HPDE6-E6E7 (cell line): ENCODE results near the gene PIEZO1.

Experiments used
- DNase-seq: peaks from one replicate; pipeline ENCODE4 v3.0.0; 2011; ENCODE audit warnings: missing footprints; ENCODE audit errors: extremely low spot score

Gene PIEZO1

GRCh38 chr16:88769617-88770460 lies 15.2 kb downstream of the PIEZO1 start:
- DNase-seq: no peak

GRCh38 chr16:88768071-88768783 lies 16.8 kb downstream of the PIEZO1 start:
- DNase-seq: no peak

- no peak for DNase-seq
These were observed 17.4 kb downstream of the PIEZO1 start for GRCh38 chr16:88767546-88768070.

- DNase-seq: no peak
These were observed 18.0 kb downstream of the PIEZO1 start for GRCh38 chr16:88766975-88767374.

- peak; percentile 96 for DNase-seq
These were observed 20.1 kb downstream of the PIEZO1 start for GRCh38 chr16:88764913-88765349.

GRCh38 chr16:88764080-88764479 lies 20.9 kb downstream of the PIEZO1 start:
- no peak for DNase-seq

DNA sequence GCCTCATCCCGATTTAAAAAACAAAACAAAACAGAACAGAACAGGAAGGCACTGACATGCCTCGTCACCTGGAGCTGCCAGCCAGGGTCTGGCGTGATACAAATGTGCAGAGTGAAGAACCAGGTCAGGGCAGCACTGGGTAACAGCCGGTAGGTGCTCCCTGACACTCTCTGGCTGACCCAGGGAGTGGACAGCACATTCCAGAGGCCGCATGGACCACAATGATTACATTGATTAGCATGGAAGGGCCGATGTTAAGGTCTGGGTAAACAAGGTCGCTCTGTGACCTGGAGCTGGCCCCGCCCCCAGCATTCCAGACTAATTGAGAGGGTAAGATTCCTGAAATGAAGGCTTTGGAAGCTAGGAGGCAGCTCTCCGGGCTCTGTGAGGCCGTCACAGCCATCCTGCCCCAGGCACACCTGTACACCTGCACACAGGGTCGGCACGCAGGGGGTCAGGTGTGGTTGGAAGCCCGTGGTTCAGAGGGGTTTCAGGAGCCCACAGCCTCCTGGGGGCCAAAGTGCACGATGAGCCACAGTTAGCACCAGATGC lies 21.4 kb downstream of the PIEZO1 start:
- no peak for DNase-seq

GRCh38 chr16:88762941-88763340 lies 22.1 kb downstream of the PIEZO1 start:
- no peak for DNase-seq

GRCh38 chr16:88762258-88762870 lies 22.7 kb downstream of the PIEZO1 start:
- no peak for DNase-seq

DNA sequence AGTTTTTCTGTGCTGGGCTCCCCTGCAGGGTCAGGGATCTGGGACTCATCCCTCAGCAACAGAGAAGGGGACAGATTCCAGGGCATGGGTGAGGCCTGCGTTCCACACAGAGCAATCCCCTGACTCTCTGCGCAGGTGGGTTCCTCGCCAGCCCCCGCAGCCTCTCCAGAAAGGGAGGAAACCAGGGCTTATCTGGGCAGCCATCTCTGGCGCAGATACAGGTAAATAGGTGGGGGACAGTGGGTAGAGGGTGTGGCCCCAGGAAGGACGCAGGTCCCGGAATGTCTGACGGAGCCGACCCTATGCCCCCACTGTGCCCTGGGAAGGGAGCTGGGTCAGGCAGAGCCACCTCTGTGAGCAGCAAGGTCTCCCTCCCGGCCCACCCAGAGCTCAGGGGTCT lies 23.2 kb downstream of the PIEZO1 start:
- DNase-seq: no peak

DNA sequence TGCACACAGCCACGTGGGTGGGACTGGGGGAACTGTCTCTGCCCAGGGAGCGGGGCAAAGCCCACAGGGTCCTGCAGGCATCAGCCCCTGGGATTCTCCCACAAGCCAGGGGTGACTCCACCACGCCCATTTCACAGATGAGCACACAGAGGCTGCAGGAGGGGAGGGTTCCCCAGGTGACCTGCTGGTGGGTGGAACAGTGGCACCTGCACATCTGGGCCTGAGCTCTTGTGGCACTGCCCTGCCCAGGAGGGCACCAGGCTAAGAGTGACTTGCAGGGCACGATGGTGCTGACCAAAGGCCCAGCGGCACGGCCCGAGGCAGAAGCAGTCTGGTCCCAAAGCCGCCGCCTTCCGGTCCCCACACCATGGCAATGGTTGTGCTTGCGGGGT lies 23.9 kb downstream of the PIEZO1 start:
- no peak for DNase-seq

DNA sequence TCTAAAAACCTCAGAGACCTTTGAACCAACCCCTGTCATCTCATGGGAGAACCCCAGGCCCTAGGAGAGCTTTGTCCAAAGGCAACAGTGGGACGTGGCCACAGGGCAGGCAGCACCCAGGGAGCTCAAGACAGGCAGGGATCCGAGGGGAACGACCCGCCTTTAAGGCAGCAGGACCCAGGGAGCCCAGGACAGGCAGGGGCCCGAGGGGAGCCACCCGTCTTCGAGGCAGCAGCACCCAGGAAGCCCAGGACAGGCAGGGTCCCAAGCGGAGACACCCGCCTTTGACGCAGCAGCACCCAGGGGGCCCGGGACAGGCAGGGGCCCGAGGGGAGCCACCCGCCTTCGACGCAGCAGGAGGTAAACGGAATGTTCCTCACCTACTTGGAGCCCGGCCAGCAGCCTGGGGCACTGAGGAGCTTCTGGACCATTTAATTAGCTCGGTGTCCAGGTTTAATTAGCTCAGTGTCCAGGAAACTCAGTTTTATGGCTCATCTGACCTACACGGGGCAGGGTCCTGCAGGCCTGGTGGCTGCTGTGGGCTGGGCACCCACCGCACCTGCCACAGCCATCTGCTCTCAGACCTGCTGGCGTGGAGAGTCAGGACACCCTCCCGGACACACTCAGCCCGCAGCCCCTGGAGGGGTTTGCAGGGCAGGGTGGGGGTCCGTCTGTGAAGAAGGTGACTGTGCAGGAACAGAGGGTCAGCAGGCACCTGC lies 24.4 kb downstream of the PIEZO1 start:
- no peak for DNase-seq

- no peak for DNase-seq
These were observed 25.1 kb downstream of the PIEZO1 start for GRCh38 chr16:88759976-88760350.

GRCh38 chr16:88759245-88759975 lies 25.6 kb downstream of the PIEZO1 start:
- no peak for DNase-seq

DNA sequence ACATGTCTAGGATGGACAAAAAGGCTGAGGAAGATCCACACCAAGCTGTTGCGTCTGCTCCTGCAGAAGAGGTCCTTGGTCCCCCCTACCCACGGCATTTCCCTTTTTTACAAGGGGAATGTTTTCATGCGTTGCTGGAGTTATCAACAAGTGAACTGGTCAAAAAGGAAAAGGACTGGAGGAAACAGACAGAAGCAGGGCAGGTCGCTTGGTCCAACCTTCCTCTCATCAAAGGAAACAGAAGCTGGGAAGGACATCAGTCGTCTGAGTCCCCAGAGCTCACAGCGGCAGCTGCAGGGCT lies 26.1 kb downstream of the PIEZO1 start:
- DNase-seq: no peak

- DNase-seq: no peak
These were observed 26.6 kb downstream of the PIEZO1 start for GRCh38 chr16:88758227-88758943.

GRCh38 chr16:88755745-88756443 lies 29.1 kb downstream of the PIEZO1 start:
- no peak for DNase-seq

DNA sequence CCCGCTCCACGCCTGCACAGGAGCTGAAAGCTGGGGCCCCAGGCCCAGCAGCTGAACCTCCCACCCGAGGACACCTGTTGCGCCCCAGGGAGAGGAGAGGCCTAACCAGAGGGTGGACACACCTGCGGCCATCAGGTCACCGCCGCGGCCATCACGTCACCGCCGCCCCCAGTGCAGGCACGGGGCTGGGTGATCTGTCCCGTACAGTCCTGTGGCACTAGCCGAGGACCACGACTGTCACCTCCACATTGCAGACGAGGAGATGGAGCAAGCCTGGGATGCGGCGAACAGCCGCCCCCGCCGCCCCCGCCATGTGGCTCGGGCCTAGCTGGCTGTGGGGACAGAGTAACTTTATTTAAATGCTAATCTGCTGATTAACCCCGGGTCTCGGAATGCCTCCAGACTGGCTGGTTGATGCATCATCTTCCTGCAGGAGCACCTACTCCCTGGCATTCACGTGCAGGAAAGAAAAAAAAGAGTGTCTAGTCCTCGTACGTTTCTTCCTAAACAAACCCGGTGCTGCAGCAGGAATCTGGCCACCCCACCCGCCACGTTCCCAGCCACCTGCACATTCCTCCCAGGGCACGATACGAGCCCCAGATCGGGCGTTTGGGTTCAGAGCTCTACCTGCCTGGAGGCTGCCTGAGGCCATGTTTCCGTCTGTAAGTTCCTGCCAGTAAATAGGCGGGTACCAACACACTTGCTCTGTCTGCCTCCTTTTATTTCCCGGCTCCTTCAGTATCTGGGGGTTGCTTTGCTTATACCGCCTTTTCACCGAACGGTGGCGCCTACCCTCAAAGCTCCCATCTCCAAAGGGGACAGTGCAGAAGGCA lies 29.9 kb downstream of the PIEZO1 start:
- peak; percentile 80 for DNase-seq
